ENCODE data around the gene USP48. TPM values are rescaled to one million over a fixed set of nuclear protein-coding genes. Genes with fewer than 3 reads are reported as not detected.
A peak's percentile ranks its signal among the peaks of the same experiment; 100 is the strongest.
"Not testable (repeated sequence)": the region's sequence is repeated elsewhere in the genome, so short reads cannot be mapped to it uniquely, and the experiment has no call there.

The USP48 gene
- total and polyA plus RNA-seq, 5 experiments from 2014 or later = 25.8 to 95.5 (median 30.0) TPM

- H3K4me1 Mint-ChIP-seq = peaks cover 0 to 2% (median 0%) of the 10 kb centered on the region in 4 donors
- peaks cover 5 to 27% (median 11%) of the 10 kb centered on the region in 5 donors for H3K27me3 Mint-ChIP-seq
- ATAC-seq (no peak), DNase-seq (no peak)
- H3K9me3 Mint-ChIP-seq = no peaks in the 10 kb centered on the region
- no peaks in the 10 kb centered on the region for H3K36me3 Mint-ChIP-seq
- POLR2A ChIA-PET = no interaction called here
- no peak overlapping the region for H3K4me3 Mint-ChIP-seq
- no peak overlapping the region for H3K27ac Mint-ChIP-seq
Measured at GRCh38 chr1:21637514-21637913, 145.4 kb downstream of the USP48 start.

GRCh38 chr1:21636029-21636428 is 146.9 kb downstream of the USP48 start:
- Mint-ChIP-seq H3K36me3 (no peaks in the 10 kb centered on the region), H3K4me1 (peaks cover 0 to 2% (median 0%) of the 10 kb centered on the region in 4 donors), H3K27me3 (peaks cover 2 to 29% (median 13%) of the 10 kb centered on the region in 5 donors), H3K27ac (no peak overlapping the region), H3K9me3 (no peaks in the 10 kb centered on the region), H3K4me3 (no peak overlapping the region)
- ATAC-seq (no peak), DNase-seq (no peak)
- POLR2A ChIA-PET = no interaction called here

- H3K27ac Mint-ChIP-seq = no peak overlapping the region
- no peaks in the 10 kb centered on the region for H3K36me3 Mint-ChIP-seq
- H3K9me3 Mint-ChIP-seq = no peaks in the 10 kb centered on the region
- DNase-seq = no peak
- no peak overlapping the region for H3K4me3 Mint-ChIP-seq
- no peaks in the 10 kb centered on the region for H3K4me1 Mint-ChIP-seq
- H3K27me3 Mint-ChIP-seq = peaks cover 0 to 26% (median 17%) of the 10 kb centered on the region in 5 donors
- ATAC-seq = no peak
- POLR2A ChIA-PET = no interaction called here
Measured at GRCh38 chr1:21634806-21635535, 148.0 kb downstream of the USP48 start.

- H3K27ac Mint-ChIP-seq = no peak overlapping the region
- peaks cover 0 to 25% (median 17%) of the 10 kb centered on the region in 5 donors for H3K27me3 Mint-ChIP-seq
- no peak overlapping the region for H3K4me3 Mint-ChIP-seq
- no peaks in the 10 kb centered on the region for H3K4me1 Mint-ChIP-seq
- ATAC-seq = no peak
- no peak for DNase-seq
- POLR2A ChIA-PET = no interaction called here
- no peaks in the 10 kb centered on the region for H3K9me3 Mint-ChIP-seq
- no peaks in the 10 kb centered on the region for H3K36me3 Mint-ChIP-seq
Measured at GRCh38 chr1:21633992-21634805, 148.8 kb downstream of the USP48 start.

GRCh38 chr1:21633141-21633755 is 149.7 kb downstream of the USP48 start:
- no peaks in the 10 kb centered on the region for H3K4me1 Mint-ChIP-seq
- H3K27ac Mint-ChIP-seq = no peak overlapping the region
- no peaks in the 10 kb centered on the region for H3K9me3 Mint-ChIP-seq
- H3K27me3 Mint-ChIP-seq = peaks cover 0 to 25% (median 17%) of the 10 kb centered on the region in 5 donors
- DNase-seq = no peak
- POLR2A ChIA-PET = no interaction called here
- H3K4me3 Mint-ChIP-seq = no peak overlapping the region
- ATAC-seq = no peak
- H3K36me3 Mint-ChIP-seq = no peaks in the 10 kb centered on the region

GRCh38 chr1:21631944-21632887 is 150.7 kb downstream of the USP48 start:
- no peaks in the 10 kb centered on the region for H3K36me3 Mint-ChIP-seq
- POLR2A ChIA-PET = interaction anchor here (0.5 kb wide), 1 partner anchor 126 kb away, joined by 3 read pairs; no protein-coding TSS in a partner anchor
- H3K27me3 Mint-ChIP-seq = peaks cover 0 to 25% (median 17%) of the 10 kb centered on the region in 5 donors
- no peaks in the 10 kb centered on the region for H3K4me1 Mint-ChIP-seq
- DNase-seq (no peak), ATAC-seq (no peak)
- H3K4me3 Mint-ChIP-seq = no peak overlapping the region
- no peaks in the 10 kb centered on the region for H3K9me3 Mint-ChIP-seq
- H3K27ac Mint-ChIP-seq = no peak overlapping the region

- ATAC-seq, POLR2A ChIA-PET, H3K36me3 Mint-ChIP-seq, DNase-seq, H3K4me3 Mint-ChIP-seq, H3K9me3 Mint-ChIP-seq, H3K4me1 Mint-ChIP-seq, H3K27ac Mint-ChIP-seq: not testable (repeated sequence)
- H3K27me3 Mint-ChIP-seq = peaks cover 3 to 28% (median 17%) of the 10 kb centered on the region in 5 donors
Measured at GRCh38 chr1:21631590-21631943, 151.4 kb downstream of the USP48 start.

- H3K4me1 Mint-ChIP-seq = no peaks in the 10 kb centered on the region
- no peak for DNase-seq
- H3K9me3 Mint-ChIP-seq = no peaks in the 10 kb centered on the region
- no peak overlapping the region for H3K27ac Mint-ChIP-seq
- POLR2A ChIA-PET = no interaction called here
- no peaks in the 10 kb centered on the region for H3K36me3 Mint-ChIP-seq
- no peak for ATAC-seq
- no peak overlapping the region for H3K4me3 Mint-ChIP-seq
- peaks cover 3 to 31% (median 21%) of the 10 kb centered on the region in 5 donors for H3K27me3 Mint-ChIP-seq
Measured at GRCh38 chr1:21630571-21631343, 152.2 kb downstream of the USP48 start.

GRCh38 chr1:21629971-21630370 is 153.0 kb downstream of the USP48 start:
- Mint-ChIP-seq H3K4me3 (no peak overlapping the region), H3K4me1 (no peaks in the 10 kb centered on the region), H3K9me3 (no peaks in the 10 kb centered on the region), H3K27me3 (peaks cover 4 to 26% (median 19%) of the 10 kb centered on the region in 5 donors), H3K27ac (no peak overlapping the region), H3K36me3 (no peaks in the 10 kb centered on the region)
- DNase-seq (no peak), ATAC-seq (no peak)
- POLR2A ChIA-PET = no interaction called here

GRCh38 chr1:21628798-21629393 is 154.1 kb downstream of the USP48 start:
- peaks cover 7 to 26% (median 21%) of the 10 kb centered on the region in 5 donors for H3K27me3 Mint-ChIP-seq
- DNase-seq (no peak), ATAC-seq (no peak)
- peaks cover 0 to 2% (median 0%) of the 10 kb centered on the region in 4 donors for H3K4me1 Mint-ChIP-seq
- no peaks in the 10 kb centered on the region for H3K9me3 Mint-ChIP-seq
- no peaks in the 10 kb centered on the region for H3K36me3 Mint-ChIP-seq
- H3K27ac Mint-ChIP-seq = peak overlapping the region in 1 of 10 donors; percentile 29
- H3K4me3 Mint-ChIP-seq = no peak overlapping the region
- POLR2A ChIA-PET = no interaction called here

Measured in naive thymus-derived CD8-positive, alpha-beta T cell (primary cell).